ENCODE results near the gene PCGF1. TPM values are rescaled to one million over a fixed set of nuclear protein-coding genes. Genes with fewer than 3 reads are reported as not detected.

Gene PCGF1
- total and polyA plus RNA-seq, 9 of the 15 experiments (the other 6 are each of a cell fraction or from before 2014, with no cell fraction given), result 20.3 to 45.7 (median 29.3) TPM

GRCh38 chr2:74546004-74546403 is 38.5 kb upstream of the PCGF1 start (continued):
- no peak for TF ChIP-seq TEAD2 (tag; IDR thresholded peaks at IDR 0.05)

GRCh38 chr2:74544634-74545033 is 37.1 kb upstream of the PCGF1 start:
- Histone ChIP-seq H3K4me2 (ENCODE audit: insufficient read depth, low read length) (no peak overlapping the region), H4K20me1 (replicated peaks; ENCODE audit: control insufficient read depth, insufficient read depth, low read length) (no peaks in the 10 kb centered on the region), H3K9me3 (replicated peaks; ENCODE audit: control insufficient read depth, insufficient read depth, low read depth, low read length) (no peaks in the 10 kb centered on the region), H3K4me3 (no peak overlapping the region), H3K9me1 (ENCODE audit: control insufficient read depth, insufficient read depth, low read length) (no peaks in the 10 kb centered on the region), H2AFZ (ENCODE audit: low read depth, low read length) (no peak overlapping the region), H3K9ac (ENCODE audit: insufficient read depth in 1 of 2, low read depth in 2 of 2, low read length in 2 of 2) (no peak overlapping the region), H3K36me3 (ENCODE audit: control insufficient read depth, insufficient read depth, low read length) (no peaks in the 10 kb centered on the region), H3K27me3 (ENCODE audit: control insufficient read depth in 2 of 2, insufficient read depth in 2 of 2, low read length in 2 of 2) (no peaks in the 10 kb centered on the region), H3K4me1 (replicated peaks in 1 of 2; ENCODE audit: control insufficient read depth in 2 of 2, insufficient read depth in 2 of 2, low read length in 2 of 2) (peaks cover 18 to 37% of the 10 kb centered on the region in 2 experiments), H3K79me2 (ENCODE audit: control insufficient read depth, insufficient read depth, low read length) (peaks cover 1% of the 10 kb centered on the region; the same call in 1 of the 3 replicates), H3K27ac (ENCODE audit: extremely low read depth, low read depth, low read length) (no peak overlapping the region)
- ChIA-PET POLR2A (interaction anchor here (0.5 to 3.8 kb wide), 2 partner anchors 12 to 81 kb away, joined by 3 to 17 read pairs; no protein-coding TSS in a partner anchor), CTCF (ENCODE audit: low intra/inter-chr PET ratio) (interaction anchor here (1.2 kb wide), 1 partner anchor 61 kb away, joined by 4 read pairs; the partner anchor contains the start of genes CCDC142 and TTC31)
- peak in 2 of 4 experiments; percentile 32 to 35 for DNase-seq (ENCODE audit: extremely low read depth in 1 of 4, low spot score in 3 of 4)
- no TSS peak for BruUV-seq (replicated peaks)
- WGBS (ENCODE audit: insufficient coverage, low coverage, missing lambda C conversion rate), result 21% methylated on average over 3 of the region's 3 CpGs
- ATAC-seq, result 0 out of 3 replicates have a peak, but pooled peaks have one; percentile 14
- FAIRE-seq, result no peak
- in situ Hi-C loops (cut with MboI) (no loop called here), intact Hi-C loops (cut with micrococcal nuclease) (no loop called here)
- peak in 1 of 2 experiments; percentile 75; a peak in 3 of 4 replicates for TF ChIP-seq FOXK2 (conservative IDR thresholded peaks at IDR 0.05 in 1 of 2, IDR thresholded peaks at IDR 0.05 in 1 of 2; ENCODE audit: low read depth in 2 of 2)
- TF ChIP-seq THRAP3 (IDR thresholded peaks at IDR 0.05; ENCODE audit: borderline replicate concordance), result no peak
- TF ChIP-seq REST (IDR thresholded peaks at IDR 0.05; ENCODE audit: borderline replicate concordance), result peak; percentile 15; the same call in 1 of the 2 replicates
- no peak for TF ChIP-seq REST (CRISPR knock-in tag; IDR thresholded peaks at IDR 0.05; ENCODE audit: low read depth)
- TF ChIP-seq CTCFL (IDR thresholded peaks at IDR 0.05; ENCODE audit: borderline replicate concordance, insufficient read depth, low read depth, low read length, poor library complexity, severe bottlenecking), result peak; percentile 67
- TF ChIP-seq RAD21 (CRISPR knock-in tag; conservative IDR thresholded peaks at IDR 0.05 in 1 of 2, IDR thresholded peaks at IDR 0.05 in 1 of 2), result peak in 1 of 2 experiments; percentile 49; a peak in 2 of 4 replicates

All from K562 (cell line).